Breast epithelium (tissue), 3 donors: ENCODE measurements around the gene MYO1D.

Source experiments
- POLR2A ChIP-seq: fragments of 450-650 bp; IDR thresholded peaks from one replicate; pipeline ENCODE4 v1.6.1; 2016; ENCODE audit warnings: antibody characterized with exemption, mild to moderate bottlenecking, moderate library complexity
- POLR2AphosphoS5 ChIP-seq, 3 donors: sonication (generic); formaldehyde crosslinking; IDR thresholded peaks; one replicate each; pipeline ENCODE4 v1.6.1; 2017; ENCODE audit warnings: antibody characterized with exemption in 3 of 3
- TF ChIP-seq, protein P1 (sequence below), 3 donors: fragments of 450-650 bp; IDR thresholded peaks; one replicate each; pipeline ENCODE4 v1.5.1; 2016 to 2017; ENCODE audit warnings: antibody characterized with exemption in 3 of 3, mild to moderate bottlenecking in 3 of 3, moderate library complexity in 3 of 3

DNA sequence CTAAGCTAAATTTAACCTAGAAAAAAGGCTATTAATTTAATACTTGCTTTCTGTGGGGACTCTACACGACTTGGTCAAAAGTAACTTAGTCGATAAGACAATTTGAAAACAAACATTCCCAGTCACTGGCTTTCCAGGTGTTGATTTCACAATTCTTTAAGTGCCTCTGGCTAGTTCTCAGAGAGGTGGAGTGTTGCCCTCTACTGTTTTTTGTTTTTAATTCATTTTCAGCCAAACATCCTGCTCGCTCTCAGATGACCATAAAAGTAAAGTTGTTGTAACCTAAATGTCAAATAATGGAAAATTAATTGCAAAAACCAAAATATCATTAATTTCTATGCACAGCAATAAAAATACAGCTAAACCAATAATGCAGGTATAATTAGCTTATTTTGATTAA lies 107.1 kb downstream of the MYO1D start:
- TF ChIP-seq, protein P1, sequence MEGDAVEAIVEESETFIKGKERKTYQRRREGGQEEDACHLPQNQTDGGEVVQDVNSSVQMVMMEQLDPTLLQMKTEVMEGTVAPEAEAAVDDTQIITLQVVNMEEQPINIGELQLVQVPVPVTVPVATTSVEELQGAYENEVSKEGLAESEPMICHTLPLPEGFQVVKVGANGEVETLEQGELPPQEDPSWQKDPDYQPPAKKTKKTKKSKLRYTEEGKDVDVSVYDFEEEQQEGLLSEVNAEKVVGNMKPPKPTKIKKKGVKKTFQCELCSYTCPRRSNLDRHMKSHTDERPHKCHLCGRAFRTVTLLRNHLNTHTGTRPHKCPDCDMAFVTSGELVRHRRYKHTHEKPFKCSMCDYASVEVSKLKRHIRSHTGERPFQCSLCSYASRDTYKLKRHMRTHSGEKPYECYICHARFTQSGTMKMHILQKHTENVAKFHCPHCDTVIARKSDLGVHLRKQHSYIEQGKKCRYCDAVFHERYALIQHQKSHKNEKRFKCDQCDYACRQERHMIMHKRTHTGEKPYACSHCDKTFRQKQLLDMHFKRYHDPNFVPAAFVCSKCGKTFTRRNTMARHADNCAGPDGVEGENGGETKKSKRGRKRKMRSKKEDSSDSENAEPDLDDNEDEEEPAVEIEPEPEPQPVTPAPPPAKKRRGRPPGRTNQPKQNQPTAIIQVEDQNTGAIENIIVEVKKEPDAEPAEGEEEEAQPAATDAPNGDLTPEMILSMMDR (IDR thresholded peaks at IDR 0.05): peak in 1 of 3 donors; percentile 10
- TF ChIP-seq POLR2A (no peak), POLR2AphosphoS5 (IDR thresholded peaks at IDR 0.05) (no peak)
